Right lung (tissue), 10 donors: ENCODE results near the gene UQCRH. TPM values are rescaled to one million over a fixed set of nuclear protein-coding genes. Genes with fewer than 3 reads are reported as not detected.
A peak's percentile ranks its signal among the peaks of the same experiment; 100 is the strongest.

Experiments used
- DNase-seq, 2 donors: peaks; one replicate each; pipeline ENCODE4 v3.0.0-alpha.2; 2013
- long read RNA-seq, 8 donors: transcript quantifications; one replicate each; lab custom pipeline, GENCODE V29; 2026
- polyA plus RNA-seq, 5 donors: library from polyadenylated mRNA; unstranded; fragments of 120-200 nt; gene quantifications; one replicate each; pipeline versions ENCODE4 v1.2.1 to v1.2.3, GENCODE V29; 2013; ENCODE audit warnings: inconsistent platforms in 1 of 5, low replicate concordance in 1 of 5; ENCODE audit not compliant: insufficient read length in 5 of 5, insufficient read depth in 1 of 5

UQCRH gene
- 100 to 1,000 TPM; 304 to 405 (median 324) TPM for polyA plus RNA-seq
- long read RNA-seq, donor 1, transcript UQCRH-205 (5 exons, 674 nt): minor isoform, 15 of 445 reads
- long read RNA-seq, donor 1, transcript UQCRH-202 (2 exons, 621 nt): minor isoform, 36 of 445 reads
- long read RNA-seq, donor 1, transcript UQCRH-201 (4 exons, 604 nt): major isoform, 315 of 445 reads
- long read RNA-seq, donor 1, partial matches to known transcripts: 26 of 445 reads
- long read RNA-seq, donor 1, other reads (novel, unspliced or antisense): 50 of 445 reads
- long read RNA-seq, donor 2, transcript UQCRH-202 (2 exons, 621 nt): minor isoform, 6 of 228 reads
- long read RNA-seq, donor 2, transcript UQCRH-205 (5 exons, 674 nt): minor isoform, 13 of 228 reads
- long read RNA-seq, donor 2, transcript UQCRH-201 (4 exons, 604 nt): major isoform, 192 of 228 reads
- long read RNA-seq, donor 2, partial matches to known transcripts: 0 of 228 reads
- long read RNA-seq, donor 2, other reads (novel, unspliced or antisense): 16 of 228 reads
- long read RNA-seq, donor 3, transcript UQCRH-202 (2 exons, 621 nt): minor isoform, 22 of 300 reads
- long read RNA-seq, donor 3, transcript UQCRH-205 (5 exons, 674 nt): minor isoform, 16 of 300 reads
- long read RNA-seq, donor 3, transcript UQCRH-201 (4 exons, 604 nt): major isoform, 226 of 300 reads
- long read RNA-seq, donor 3, partial matches to known transcripts: 19 of 300 reads
- long read RNA-seq, donor 3, other reads (novel, unspliced or antisense): 16 of 300 reads
- long read RNA-seq, donor 4, transcript UQCRH-201 (4 exons, 604 nt): major isoform, 187 of 238 reads
- long read RNA-seq, donor 4, transcript UQCRH-205 (5 exons, 674 nt): minor isoform, 10 of 238 reads
- long read RNA-seq, donor 4, transcript UQCRH-202 (2 exons, 621 nt): minor isoform, 18 of 238 reads
- long read RNA-seq, donor 4, partial matches to known transcripts: 0 of 238 reads
- long read RNA-seq, donor 4, other reads (novel, unspliced or antisense): 23 of 238 reads
- long read RNA-seq, donor 5, transcript UQCRH-205 (5 exons, 674 nt): minor isoform, 29 of 480 reads
- long read RNA-seq, donor 5, transcript UQCRH-202 (2 exons, 621 nt): minor isoform, 27 of 480 reads
- long read RNA-seq, donor 5, transcript UQCRH-201 (4 exons, 604 nt): major isoform, 352 of 480 reads
- long read RNA-seq, donor 5, partial matches to known transcripts: 13 of 480 reads
- long read RNA-seq, donor 5, other reads (novel, unspliced or antisense): 55 of 480 reads
- long read RNA-seq, donor 6, transcript UQCRH-202 (2 exons, 621 nt): minor isoform, 15 of 433 reads
- long read RNA-seq, donor 6, transcript UQCRH-205 (5 exons, 674 nt): minor isoform, 23 of 433 reads
- long read RNA-seq, donor 6, transcript UQCRH-201 (4 exons, 604 nt): major isoform, 322 of 433 reads
- long read RNA-seq, donor 6, partial matches to known transcripts: 15 of 433 reads
- long read RNA-seq, donor 6, other reads (novel, unspliced or antisense): 55 of 433 reads
- long read RNA-seq, donor 7, transcript UQCRH-205 (5 exons, 674 nt): minor isoform, 8 of 154 reads
- long read RNA-seq, donor 7, transcript UQCRH-201 (4 exons, 604 nt): major isoform, 119 of 154 reads
- long read RNA-seq, donor 7, transcript UQCRH-202 (2 exons, 621 nt): minor isoform, 9 of 154 reads
- long read RNA-seq, donor 7, partial matches to known transcripts: 5 of 154 reads
- long read RNA-seq, donor 7, other reads (novel, unspliced or antisense): 13 of 154 reads
- long read RNA-seq, donor 8, transcript UQCRH-205 (5 exons, 674 nt): minor isoform, 6 of 153 reads
- long read RNA-seq, donor 8, transcript UQCRH-202 (2 exons, 621 nt): minor isoform, 12 of 153 reads
- long read RNA-seq, donor 8, transcript UQCRH-201 (4 exons, 604 nt): major isoform, 111 of 153 reads
- long read RNA-seq, donor 8, partial matches to known transcripts: 0 of 153 reads
- long read RNA-seq, donor 8, other reads (novel, unspliced or antisense): 24 of 153 reads

- DNase-seq: peak; percentile 96 to 97
These were observed at the start of gene UQCRH, which contains the start of gene LRRC41 for GRCh38 chr1:46303038-46303871. Gene UQCRH, plus strand, starts transcription at chr1:46303698. Its CDS starts 69 bp downstream, at chr1:46303767. Gene LRRC41, minus strand, starts transcription at chr1:46303616. Its CDS starts 294 bp downstream, at chr1:46303322.

DNA sequence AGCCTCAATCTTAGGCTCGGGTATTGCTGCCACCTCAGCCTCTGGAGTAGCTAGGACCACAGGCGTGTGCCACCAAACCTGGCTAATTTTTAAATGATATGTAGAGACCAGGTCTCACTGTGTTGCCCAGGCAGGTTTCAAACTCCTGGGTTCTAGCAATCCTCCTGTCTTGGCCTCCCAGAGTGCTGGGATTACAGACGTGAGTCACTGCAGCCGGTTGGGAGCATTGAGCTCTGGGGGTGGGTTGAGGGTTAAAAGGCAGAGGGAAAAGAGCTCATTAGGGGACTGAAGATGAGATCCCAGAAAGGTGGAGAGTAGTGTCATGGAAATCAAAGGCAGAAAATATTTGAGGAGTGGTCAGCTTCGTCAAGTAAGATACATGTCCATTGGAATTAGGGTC, 48.8 kb upstream of the UQCRH start:
- no peak for DNase-seq

GRCh38 chr1:46256523-46256922, 47.0 kb upstream of the UQCRH start:
- DNase-seq: no peak

GRCh38 chr1:46262508-46262907, 41.0 kb upstream of the UQCRH start:
- DNase-seq: no peak

GRCh38 chr1:46263146-46263545, 40.4 kb upstream of the UQCRH start:
- no peak for DNase-seq

DNA sequence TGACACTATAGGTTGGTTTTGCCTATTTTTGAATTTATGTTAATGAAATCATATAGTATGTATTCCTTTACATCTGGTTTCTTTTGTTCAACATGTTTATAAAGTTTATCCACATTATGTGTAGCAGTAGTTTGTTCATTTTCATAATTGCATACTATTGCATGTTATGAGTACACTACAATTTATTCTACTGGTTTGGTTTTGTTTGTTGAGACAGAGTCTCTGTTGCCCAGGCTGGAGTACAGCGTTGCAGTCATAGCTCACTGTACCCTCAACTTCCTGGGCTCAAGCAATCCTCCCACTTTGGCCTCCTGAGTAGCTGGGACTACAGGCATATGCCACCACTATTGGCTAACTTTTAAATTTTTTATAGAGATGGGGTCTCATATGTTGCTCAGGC, 34.9 kb upstream of the UQCRH start:
- no peak for DNase-seq

DNA sequence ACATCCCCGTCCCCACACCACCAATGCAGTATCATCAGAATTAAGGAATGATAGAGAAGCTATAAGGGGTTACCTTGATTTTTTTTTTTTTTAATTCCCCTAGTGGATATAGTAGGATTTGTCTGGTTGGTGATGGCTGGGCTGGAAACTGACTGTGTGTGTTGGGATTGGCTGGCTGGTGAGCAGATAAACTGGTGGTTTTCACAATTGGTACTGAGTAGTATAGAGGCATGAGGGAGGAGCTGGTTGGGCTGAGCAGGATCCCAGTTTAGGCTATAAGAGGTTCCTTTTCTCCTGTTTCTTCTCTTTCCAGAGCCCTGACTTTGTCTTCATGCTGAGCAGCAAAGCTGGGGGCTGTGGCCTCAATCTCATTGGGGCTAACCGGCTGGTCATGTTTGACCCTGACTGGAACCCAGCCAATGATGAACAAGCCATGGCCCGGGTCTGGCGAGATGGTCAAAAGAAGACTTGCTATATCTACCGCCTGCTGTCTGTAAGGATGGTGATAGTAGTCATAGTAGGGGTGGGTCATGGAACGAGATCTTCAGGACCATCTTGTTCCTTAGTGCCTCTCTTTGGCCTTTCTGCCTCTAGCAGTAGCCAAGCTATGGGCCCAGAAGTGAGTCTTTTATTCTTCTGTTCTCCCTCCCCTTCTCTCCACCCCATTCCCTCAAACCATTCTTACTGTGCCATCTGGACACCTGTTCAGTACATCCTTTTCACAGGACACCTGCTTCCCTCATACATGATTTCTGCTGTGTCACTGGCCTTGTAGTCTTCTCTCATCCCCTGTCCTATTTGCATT, 29.1 kb upstream of the UQCRH start:
- no peak for DNase-seq

DNA sequence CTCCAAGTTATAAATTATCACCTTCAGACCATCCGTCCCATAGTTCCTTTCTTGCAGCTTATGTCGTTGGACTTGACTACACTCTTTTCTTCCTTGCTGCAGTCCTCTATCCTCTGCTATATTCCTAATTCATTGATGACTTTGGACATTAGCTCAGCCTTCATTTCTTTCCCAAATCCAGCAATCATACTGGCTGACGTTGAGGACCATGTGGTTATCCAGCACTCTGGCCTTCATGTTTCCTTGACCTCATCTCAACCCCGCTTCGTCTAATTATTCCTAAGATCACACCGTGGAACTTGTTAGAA, 28.5 kb upstream of the UQCRH start:
- DNase-seq: no peak

- no peak for DNase-seq
These were observed 25.7 kb upstream of the UQCRH start for GRCh38 chr1:46277658-46278373.

DNA sequence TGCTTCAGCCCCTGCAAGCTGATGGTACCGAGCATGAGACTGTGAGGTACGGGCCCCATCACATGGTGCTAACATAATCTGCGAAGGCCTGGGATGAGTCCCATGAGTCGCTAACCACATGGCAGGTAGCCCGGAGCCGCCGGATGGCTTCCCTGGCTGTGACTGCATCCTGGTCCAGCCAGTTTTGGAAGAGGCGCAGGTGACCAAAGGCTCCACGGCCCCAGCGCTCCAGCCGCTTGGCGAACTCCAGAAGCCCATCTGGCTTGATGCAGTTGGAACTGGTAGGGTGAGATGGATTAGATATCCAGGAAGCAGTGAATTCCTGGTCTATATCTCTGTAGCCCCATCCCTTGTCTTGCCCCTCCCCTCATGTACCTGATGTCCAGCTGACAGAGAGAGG, 24.7 kb upstream of the UQCRH start:
- DNase-seq: no peak

GRCh38 chr1:46280092-46280491, 23.4 kb upstream of the UQCRH start:
- no peak for DNase-seq

DNA sequence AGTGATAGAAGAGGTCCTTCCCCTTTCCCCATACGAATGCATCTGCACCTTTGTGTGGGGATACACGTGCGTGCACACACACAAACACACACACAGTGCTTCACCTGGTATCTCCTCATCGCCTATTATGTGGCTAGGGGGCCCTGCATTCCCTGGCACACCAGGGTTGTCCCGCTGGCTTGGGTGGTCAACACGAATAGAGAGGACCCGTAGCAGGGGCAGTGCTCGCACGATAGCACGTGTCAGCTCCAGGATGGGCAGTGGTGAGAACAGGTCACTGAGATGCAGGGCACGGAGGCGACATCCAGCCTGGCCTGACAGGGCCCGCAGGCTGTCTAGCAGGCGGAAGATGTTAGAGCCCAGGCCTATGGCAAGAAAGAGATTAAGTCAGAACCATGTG, 22.5 kb upstream of the UQCRH start:
- no peak for DNase-seq

DNA sequence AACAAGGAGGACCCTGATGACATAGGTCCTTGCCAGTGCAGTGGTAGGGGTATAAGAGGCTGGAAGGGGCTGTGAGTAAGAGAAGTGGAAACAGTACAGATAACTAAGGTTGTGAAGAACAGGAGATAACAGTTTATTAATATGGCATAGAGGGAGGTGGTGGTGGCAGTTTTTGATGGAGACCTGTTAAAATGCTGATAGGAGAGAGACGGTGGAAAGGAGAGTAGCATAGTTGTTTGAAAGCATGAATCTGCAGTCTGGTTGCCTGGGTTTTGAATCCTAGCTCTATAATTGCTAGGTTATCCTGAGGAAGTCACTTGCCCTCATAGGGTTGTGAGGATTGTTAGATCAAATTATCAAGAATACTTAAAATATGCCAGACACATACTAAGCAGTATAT, 19.4 kb upstream of the UQCRH start:
- DNase-seq: no peak

GRCh38 chr1:46284597-46285564, 18.6 kb upstream of the UQCRH start:
- DNase-seq: no peak

GRCh38 chr1:46285730-46286477, 17.6 kb upstream of the UQCRH start:
- DNase-seq: no peak
